Left hindlimb (tissue), 1 donor: Measurements from ENCODE around the gene BTBD9.
"Not testable (repeated sequence)": the region's sequence is repeated elsewhere in the genome, so short reads cannot be mapped to it uniquely, and the experiment has no call there.

ENCODE experiments used
- DNase-seq: peaks from one replicate; pipeline ENCODE4 v3.0.0-alpha.2; 2018

The BTBD9 gene

GRCh38 chr6:38477680-38478260 lies 162.0 kb downstream of the BTBD9 start:
- no peak for DNase-seq

GRCh38 chr6:38476888-38477287 lies 162.8 kb downstream of the BTBD9 start:
- DNase-seq, result no peak

- DNase-seq, result no peak
These were observed 163.6 kb downstream of the BTBD9 start for GRCh38 chr6:38476141-38476540.

- DNase-seq, result no peak
These were observed 169.2 kb downstream of the BTBD9 start for GRCh38 chr6:38470548-38470947.

- DNase-seq, result no peak
These were observed 172.2 kb downstream of the BTBD9 start for GRCh38 chr6:38467566-38467965.

- no peak for DNase-seq
These were observed 179.5 kb downstream of the BTBD9 start for GRCh38 chr6:38460186-38460585.

GRCh38 chr6:38459291-38459690 lies 180.4 kb downstream of the BTBD9 start:
- DNase-seq, result no peak

- DNase-seq, result no peak
These were observed 185.9 kb downstream of the BTBD9 start for GRCh38 chr6:38453861-38454260.

GRCh38 chr6:38452816-38453660 lies 186.7 kb downstream of the BTBD9 start:
- DNase-seq, result no peak

GRCh38 chr6:38450717-38451116 lies 189.0 kb downstream of the BTBD9 start:
- no peak for DNase-seq

GRCh38 chr6:38445925-38446324 lies 193.8 kb downstream of the BTBD9 start:
- no peak for DNase-seq

GRCh38 chr6:38445336-38445735 lies 194.4 kb downstream of the BTBD9 start:
- no peak for DNase-seq

- no peak for DNase-seq
These were observed 196.2 kb downstream of the BTBD9 start for GRCh38 chr6:38443352-38444144.

- DNase-seq, result no peak
These were observed 201.6 kb downstream of the BTBD9 start for GRCh38 chr6:38438097-38438496.

GRCh38 chr6:38436726-38437465 lies 202.8 kb downstream of the BTBD9 start:
- DNase-seq, result no peak

GRCh38 chr6:38435330-38435729 lies 204.4 kb downstream of the BTBD9 start:
- DNase-seq, result no peak

- no peak for DNase-seq
These were observed 205.7 kb downstream of the BTBD9 start for GRCh38 chr6:38434051-38434450.

GRCh38 chr6:38432479-38432878 lies 207.2 kb downstream of the BTBD9 start:
- DNase-seq, result no peak

GRCh38 chr6:38432079-38432478 lies 207.7 kb downstream of the BTBD9 start:
- no peak for DNase-seq

- no peak for DNase-seq
These were observed 210.2 kb downstream of the BTBD9 start for GRCh38 chr6:38429546-38429945.

GRCh38 chr6:38427492-38428210 lies 212.1 kb downstream of the BTBD9 start:
- no peak for DNase-seq

GRCh38 chr6:38425788-38426488 lies 213.8 kb downstream of the BTBD9 start:
- DNase-seq, result not testable (repeated sequence)
